Loucy (cell line): Measurements from ENCODE around the gene DDX6.
"Not testable (repeated sequence)": the region's sequence is repeated elsewhere in the genome, so short reads cannot be mapped to it uniquely, and the experiment has no call there.

Source experiments
- H2AFZ ChIP-seq: fragments of 200-600 bp; sonication (generic); 2 replicates; pipeline ENCODE4 v1.6.0; 2016; ENCODE audit warnings: antibody characterized with exemption, mild to moderate bottlenecking, low read length, moderate library complexity
- H3F3A ChIP-seq: fragments of 200-600 bp; 2 replicates; pipeline ENCODE4 v1.6.0; 2016; ENCODE audit warnings: antibody characterized with exemption, low read depth, mild to moderate bottlenecking
- H3K27me3 ChIP-seq: fragments of 200-600 bp; sonication (generic); 2 replicates; pipeline ENCODE4 v1.6.1; 2014; ENCODE audit warnings: low read length, mild to moderate bottlenecking; ENCODE audit not compliant: insufficient read depth, poor library complexity, severe bottlenecking
- H3K36me3 ChIP-seq: fragments of 200-600 bp; sonication (generic); 2 replicates; pipeline ENCODE4 v1.6.1; 2016; ENCODE audit warnings: low read length; ENCODE audit not compliant: insufficient read depth
- H3K4me1 ChIP-seq: fragments of 200-600 bp; sonication (generic); 2 replicates; pipeline ENCODE4 v1.5.1; 2014; ENCODE audit warnings: low read length, mild to moderate bottlenecking; ENCODE audit not compliant: insufficient read depth, poor library complexity, severe bottlenecking
- H3K4me2 ChIP-seq: fragments of 200-600 bp; sonication (generic); 2 replicates; pipeline ENCODE4 v1.6.0; 2014; ENCODE audit warnings: antibody characterized with exemption, low read length, low read depth, mild to moderate bottlenecking; ENCODE audit not compliant: poor library complexity, severe bottlenecking
- H3K4me3 ChIP-seq: fragments of 200-600 bp; sonication (generic); 2 replicates; pipeline ENCODE4 v1.5.1; 2014; ENCODE audit warnings: low read length, mild to moderate bottlenecking, mixed read lengths; ENCODE audit not compliant: poor library complexity, severe bottlenecking
- H3K79me2 ChIP-seq: fragments of 200-600 bp; sonication (generic); 2 replicates; pipeline ENCODE4 v1.6.1; 2014; ENCODE audit warnings: low read length; ENCODE audit not compliant: insufficient read depth
- H3K9ac ChIP-seq: fragments of 200-600 bp; sonication (generic); 2 replicates; pipeline ENCODE4 v1.6.0; 2014; ENCODE audit warnings: mild to moderate bottlenecking, low read depth, low read length, moderate library complexity; ENCODE audit not compliant: poor library complexity, severe bottlenecking
- H3K9me2 ChIP-seq: fragments of 200-600 bp; sonication (generic); replicated peaks from 2 replicates; pipeline ENCODE4 v1.6.1; 2016; ENCODE audit warnings: low read depth, low read length, mixed read lengths
- H3K9me3 ChIP-seq: fragments of 200-600 bp; sonication (generic); 2 replicates; pipeline ENCODE4 v1.6.1; 2014; ENCODE audit warnings: mild to moderate bottlenecking, antibody characterized with exemption, low read length, low read depth; ENCODE audit not compliant: insufficient read depth
- H4K20me1 ChIP-seq: fragments of 200-600 bp; sonication (generic); 2 replicates; pipeline ENCODE4 v1.6.0; 2014; ENCODE audit warnings: antibody characterized with exemption, low read length, mild to moderate bottlenecking; ENCODE audit not compliant: insufficient read depth, poor library complexity, severe bottlenecking
- CTCF ChIP-seq: fragments of 200-600 bp; sonication (generic); conservative IDR thresholded peaks from 2 replicates; pipeline ENCODE4 v1.5.1; 2014; ENCODE audit warnings: mild to moderate bottlenecking, antibody characterized with exemption, low read length
- EZH2phosphoT487 ChIP-seq: fragments of 200-600 bp; IDR thresholded peaks from 2 replicates; pipeline ENCODE4 v1.6.1; 2018; ENCODE audit warnings: antibody characterized with exemption, mild to moderate bottlenecking, moderate library complexity, borderline replicate concordance

Gene DDX6

GRCh38 chr11:118768690-118769089 lies 22.3 kb downstream of the DDX6 start:
- H3K4me1 ChIP-seq: peaks cover 18% of the 10 kb centered on the region
- peaks cover 85% of the 10 kb centered on the region for H4K20me1 ChIP-seq
- no peaks in the 10 kb centered on the region for H3K9me3 ChIP-seq
- H3K9ac ChIP-seq: no peak overlapping the region
- H3K79me2 ChIP-seq: peaks cover 81% of the 10 kb centered on the region
- H3K9me2 ChIP-seq: no peaks in the 10 kb centered on the region
- TF ChIP-seq CTCF (no peak), EZH2phosphoT487 (no peak)
- H3K4me3 ChIP-seq: no peak overlapping the region
- no peak overlapping the region for H3K4me2 ChIP-seq
- no peaks in the 10 kb centered on the region for H3F3A ChIP-seq
- H3K36me3 ChIP-seq: peaks cover 91% of the 10 kb centered on the region
- no peak overlapping the region for H2AFZ ChIP-seq
- H3K27me3 ChIP-seq: no peaks in the 10 kb centered on the region

- H3K27me3 ChIP-seq: no peaks in the 10 kb centered on the region
- peaks cover 65% of the 10 kb centered on the region for H3K79me2 ChIP-seq
- no peaks in the 10 kb centered on the region for H3K9me3 ChIP-seq
- no peak overlapping the region for H3K9ac ChIP-seq
- H3F3A ChIP-seq: no peaks in the 10 kb centered on the region
- H4K20me1 ChIP-seq: peaks cover 72% of the 10 kb centered on the region
- H3K36me3 ChIP-seq: peaks cover 89% of the 10 kb centered on the region
- no peak overlapping the region for H3K4me3 ChIP-seq
- H3K4me1 ChIP-seq: no peaks in the 10 kb centered on the region
- H2AFZ ChIP-seq: no peak overlapping the region
- no peak overlapping the region for H3K4me2 ChIP-seq
- TF ChIP-seq EZH2phosphoT487: no peak
- TF ChIP-seq CTCF: no peak
- H3K9me2 ChIP-seq: no peaks in the 10 kb centered on the region
These were observed 24.9 kb downstream of the DDX6 start for GRCh38 chr11:118766035-118766434.

GRCh38 chr11:118765095-118765691 lies 25.8 kb downstream of the DDX6 start:
- H3K9ac ChIP-seq, H3K4me1 ChIP-seq, H3F3A ChIP-seq, H3K9me2 ChIP-seq, H3K4me2 ChIP-seq, H3K27me3 ChIP-seq, H3K9me3 ChIP-seq, H3K4me3 ChIP-seq, H2AFZ ChIP-seq: not testable (repeated sequence)
- peaks cover 57% of the 10 kb centered on the region for H3K79me2 ChIP-seq
- peaks cover 64% of the 10 kb centered on the region for H4K20me1 ChIP-seq
- peaks cover 89% of the 10 kb centered on the region for H3K36me3 ChIP-seq

GRCh38 chr11:118763041-118763440 lies 27.9 kb downstream of the DDX6 start:
- Histone ChIP-seq H3K4me3 (no peak overlapping the region), H3K36me3 (peaks cover 94% of the 10 kb centered on the region), H2AFZ (no peak overlapping the region), H3K27me3 (no peaks in the 10 kb centered on the region), H3K4me1 (no peaks in the 10 kb centered on the region), H3K4me2 (no peak overlapping the region), H3K79me2 (peaks cover 39% of the 10 kb centered on the region), H3K9ac (no peak overlapping the region), H3K9me2 (no peaks in the 10 kb centered on the region), H3F3A (no peaks in the 10 kb centered on the region), H4K20me1 (peaks cover 50% of the 10 kb centered on the region), H3K9me3 (no peaks in the 10 kb centered on the region)
- TF ChIP-seq EZH2phosphoT487 (no peak), CTCF (no peak)

- not testable (repeated sequence) for H3F3A ChIP-seq, H2AFZ ChIP-seq, H3K4me2 ChIP-seq, H3K27me3 ChIP-seq, H3K4me3 ChIP-seq, H3K4me1 ChIP-seq, H3K9ac ChIP-seq, H3K9me3 ChIP-seq, H3K9me2 ChIP-seq
- Histone ChIP-seq H4K20me1 (peaks cover 42% of the 10 kb centered on the region), H3K36me3 (peaks cover 93% of the 10 kb centered on the region), H3K79me2 (peaks cover 28% of the 10 kb centered on the region; the same call in 1 of the 2 replicates)
These were observed 29.0 kb downstream of the DDX6 start for GRCh38 chr11:118761981-118762380.
